Dendritic cell treated with granulocyte-macrophage colony-stimulating factor and Interleukin-4, amounts not matched to agents 40 ng/mL and 50 ng/mL, for 4 days (primary cell): ENCODE measurements around the gene DDX47.

Source experiments
- H3K27ac Mint-ChIP-seq: one replicate; pipeline ENCODE4 v1.8.0; 2022; ENCODE audit warnings: mild to moderate bottlenecking, mixed read lengths
- H3K27me3 Mint-ChIP-seq: one replicate; pipeline ENCODE4 v1.8.0; 2022; ENCODE audit warnings: mild to moderate bottlenecking, mixed read lengths
- H3K36me3 Mint-ChIP-seq: one replicate; pipeline ENCODE4 v1.8.0; 2022; ENCODE audit warnings: low read depth, mixed read lengths
- H3K4me1 Mint-ChIP-seq: one replicate; pipeline ENCODE4 v1.8.0; 2022; ENCODE audit warnings: low read depth, mixed read lengths
- H3K4me3 Mint-ChIP-seq: one replicate; pipeline ENCODE4 v1.8.0; 2022; ENCODE audit warnings: mild to moderate bottlenecking, moderate library complexity, mixed read lengths
- H3K9me3 Mint-ChIP-seq: one replicate; pipeline ENCODE4 v1.8.0; 2022; ENCODE audit warnings: mixed read lengths
- intact Hi-C: fragments of 100-400 bp; cut with micrococcal nuclease; formaldehyde crosslinking; loops from one replicate; pipeline ENCODE4 v1.15.0; 2022

The DDX47 gene

GRCh38 chr12:12813120-12814101 lies at the start of gene DDX47:
Gene DDX47, plus strand, starts transcription at chr12:12813346. Its CDS starts 22 bp downstream, at chr12:12813368.
- Mint-ChIP-seq H3K27me3 (no peaks in the 10 kb centered on the region), H3K4me1 (peaks cover 62% of the 10 kb centered on the region), H3K36me3 (peaks cover 26% of the 10 kb centered on the region), H3K4me3 (peak within 1 kb of the TSS; percentile 91), H3K27ac (peak within 1 kb of the TSS; percentile 92), H3K9me3 (no peaks in the 10 kb centered on the region)
- intact Hi-C loops: no loop called here

DNA sequence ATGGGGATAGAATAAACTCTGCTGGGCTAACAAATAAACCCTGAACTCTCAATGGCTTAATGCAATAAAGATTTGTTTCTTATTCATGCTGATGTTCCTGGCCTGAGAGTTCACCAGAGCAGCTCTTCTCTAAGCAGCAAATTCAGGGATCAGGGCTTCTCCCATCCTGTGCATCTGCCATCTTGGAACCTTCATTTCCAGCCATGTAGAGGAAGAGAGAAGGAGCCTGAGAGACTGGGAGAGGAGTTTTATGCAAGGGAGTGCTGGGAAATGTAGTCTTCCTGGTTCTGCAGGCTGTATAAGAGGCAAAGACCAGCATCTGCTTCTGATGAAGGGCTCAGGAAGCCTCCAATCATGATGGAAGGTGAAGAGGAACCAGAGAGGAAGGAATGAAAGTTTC lies 48.3 kb upstream of the DDX47 start:
- H3K27me3 Mint-ChIP-seq: no peaks in the 10 kb centered on the region
- intact Hi-C loops: no loop called here
- H3K4me1 Mint-ChIP-seq: no peaks in the 10 kb centered on the region
- H3K36me3 Mint-ChIP-seq: no peaks in the 10 kb centered on the region
- no peak overlapping the region for H3K4me3 Mint-ChIP-seq
- H3K27ac Mint-ChIP-seq: no peak overlapping the region
- peaks cover 4% of the 10 kb centered on the region for H3K9me3 Mint-ChIP-seq

DNA sequence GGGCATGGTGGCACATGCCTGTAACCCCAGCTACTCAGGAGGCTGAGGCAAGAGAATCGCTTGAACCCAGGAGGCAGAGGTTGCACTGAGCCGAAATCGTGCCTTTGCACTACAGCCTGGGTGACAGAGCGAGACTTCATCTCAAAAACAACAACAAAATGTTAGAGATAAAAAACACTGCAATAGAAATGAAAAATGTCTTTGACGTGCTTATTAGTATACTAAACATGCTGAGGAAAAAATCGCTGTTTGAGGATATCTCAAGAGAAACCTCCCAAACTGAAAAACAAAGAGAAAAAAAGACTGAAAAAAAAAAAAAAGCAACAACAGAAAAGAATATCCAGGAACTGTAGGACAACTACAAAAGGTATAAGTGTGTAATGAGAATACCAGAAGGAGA lies 42.9 kb upstream of the DDX47 start:
- Mint-ChIP-seq H3K4me3 (no peak overlapping the region), H3K27me3 (no peaks in the 10 kb centered on the region), H3K27ac (no peak overlapping the region), H3K4me1 (no peaks in the 10 kb centered on the region), H3K9me3 (peaks cover 14% of the 10 kb centered on the region), H3K36me3 (no peaks in the 10 kb centered on the region)
- intact Hi-C loops: no loop called here

- Mint-ChIP-seq H3K9me3 (peaks cover 10% of the 10 kb centered on the region), H3K4me3 (no peak overlapping the region), H3K36me3 (no peaks in the 10 kb centered on the region), H3K4me1 (peaks cover 4% of the 10 kb centered on the region), H3K27me3 (no peaks in the 10 kb centered on the region), H3K27ac (no peak overlapping the region)
- intact Hi-C loops: no loop called here
Observed at GRCh38 chr12:12774791-12775190, 38.4 kb upstream of the DDX47 start.

GRCh38 chr12:12776261-12776660 lies 36.9 kb upstream of the DDX47 start:
- Mint-ChIP-seq H3K4me3 (no peak overlapping the region), H3K36me3 (no peaks in the 10 kb centered on the region), H3K9me3 (no peaks in the 10 kb centered on the region), H3K4me1 (peaks cover 5% of the 10 kb centered on the region), H3K27me3 (no peaks in the 10 kb centered on the region), H3K27ac (no peak overlapping the region)
- intact Hi-C loops: no loop called here

DNA sequence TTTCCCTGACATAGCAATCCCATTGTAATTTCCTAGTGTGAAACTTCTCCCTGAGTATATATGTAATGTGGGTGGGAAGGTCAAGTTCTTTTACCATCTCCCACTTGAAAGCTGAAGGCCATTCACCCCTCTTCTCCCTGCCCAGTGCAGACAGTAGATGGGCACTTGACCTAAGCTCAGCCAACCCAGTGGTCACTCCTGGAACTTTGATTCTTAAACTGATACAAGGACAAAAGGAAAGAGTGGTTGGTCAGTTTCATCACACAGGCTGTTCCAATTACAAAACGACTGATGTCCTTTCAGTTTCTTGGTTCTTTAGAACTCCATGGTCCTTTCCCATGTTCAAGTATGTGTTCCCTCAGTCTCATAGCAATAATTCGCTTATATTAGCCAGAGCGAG lies 36.1 kb upstream of the DDX47 start:
- no peak overlapping the region for H3K4me3 Mint-ChIP-seq
- peaks cover 5% of the 10 kb centered on the region for H3K4me1 Mint-ChIP-seq
- H3K36me3 Mint-ChIP-seq: no peaks in the 10 kb centered on the region
- no peak overlapping the region for H3K27ac Mint-ChIP-seq
- H3K9me3 Mint-ChIP-seq: no peaks in the 10 kb centered on the region
- H3K27me3 Mint-ChIP-seq: no peaks in the 10 kb centered on the region
- intact Hi-C loops: no loop called here

GRCh38 chr12:12779007-12779406 lies 34.1 kb upstream of the DDX47 start:
- Mint-ChIP-seq H3K4me1 (peaks cover 5% of the 10 kb centered on the region), H3K36me3 (no peaks in the 10 kb centered on the region), H3K9me3 (no peaks in the 10 kb centered on the region), H3K27me3 (no peaks in the 10 kb centered on the region), H3K27ac (no peak overlapping the region), H3K4me3 (no peak overlapping the region)
- intact Hi-C loops: no loop called here

- no peaks in the 10 kb centered on the region for H3K36me3 Mint-ChIP-seq
- intact Hi-C loops: no loop called here
- no peak overlapping the region for H3K27ac Mint-ChIP-seq
- peaks cover 5% of the 10 kb centered on the region for H3K4me1 Mint-ChIP-seq
- H3K4me3 Mint-ChIP-seq: no peak overlapping the region
- H3K9me3 Mint-ChIP-seq: no peaks in the 10 kb centered on the region
- H3K27me3 Mint-ChIP-seq: no peaks in the 10 kb centered on the region
Observed at GRCh38 chr12:12779529-12779928, 33.6 kb upstream of the DDX47 start.

DNA sequence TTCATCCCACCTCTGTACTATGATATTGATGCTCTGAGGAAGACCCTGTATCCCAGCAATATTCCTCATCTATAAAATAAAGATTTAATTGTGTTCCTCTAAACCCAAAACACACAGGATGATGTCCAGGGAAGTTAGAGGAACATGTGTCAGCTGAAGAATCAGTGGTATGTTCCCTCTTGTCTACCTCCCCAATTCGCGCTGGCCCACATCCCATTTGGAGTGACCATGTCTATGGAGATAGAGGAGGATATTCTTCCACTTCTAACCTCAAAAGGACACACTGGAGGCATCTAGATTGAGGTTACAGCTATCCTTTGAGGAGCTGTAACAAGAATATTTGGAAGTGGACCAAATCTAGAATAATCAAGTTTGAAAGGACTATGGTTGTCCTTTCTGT lies 29.0 kb upstream of the DDX47 start:
- Mint-ChIP-seq H3K4me3 (no peak overlapping the region), H3K9me3 (no peaks in the 10 kb centered on the region), H3K27me3 (peaks cover 7% of the 10 kb centered on the region), H3K27ac (no peak overlapping the region), H3K36me3 (no peaks in the 10 kb centered on the region), H3K4me1 (peaks cover 21% of the 10 kb centered on the region)
- intact Hi-C loops: loop anchor here (10.0 kb wide), 1 partner anchor 201 kb away; no protein-coding TSS in a partner anchor

DNA sequence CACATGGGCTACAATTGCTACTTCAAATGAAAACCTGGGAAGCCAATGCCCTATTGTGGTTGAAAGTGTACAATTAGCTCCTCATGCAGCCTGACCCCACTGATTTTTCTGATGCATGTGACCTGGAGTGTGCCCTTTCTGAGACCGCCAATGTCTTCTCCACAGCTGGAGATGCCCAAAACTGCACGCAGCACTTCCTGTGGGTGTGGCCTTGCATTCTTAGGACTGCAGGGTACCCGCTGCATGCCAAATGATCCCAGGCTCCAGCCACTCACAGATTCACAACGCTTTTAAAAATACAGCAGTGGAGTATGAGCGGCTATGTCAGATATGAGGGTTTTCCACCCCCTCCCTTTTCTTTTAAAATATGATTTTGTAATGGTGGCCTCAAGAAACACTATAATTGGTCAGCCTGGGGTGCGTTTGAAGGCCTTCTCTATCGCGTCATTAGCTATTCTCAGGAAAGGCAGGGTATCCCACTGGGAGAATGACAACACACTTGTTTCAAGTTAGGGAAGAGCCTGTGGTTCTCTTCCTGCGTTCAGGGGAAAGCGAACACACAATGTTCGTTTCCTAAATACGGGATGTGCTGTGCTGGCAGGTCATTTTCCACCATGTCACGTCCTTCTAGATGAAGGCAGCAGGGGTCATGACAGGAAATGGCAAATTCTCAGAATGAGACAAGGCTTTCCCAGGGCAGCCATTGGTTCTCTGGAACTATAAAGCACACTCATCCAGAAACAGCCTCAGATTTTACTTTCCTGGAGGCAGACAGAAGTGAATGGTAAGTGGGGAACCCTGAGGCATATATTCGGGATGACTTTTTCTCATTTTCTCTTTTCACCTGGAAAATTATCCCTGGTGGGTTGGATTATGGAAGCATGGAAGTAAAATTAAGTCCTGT lies 28.0 kb upstream of the DDX47 start, which contains the start of gene APOLD1:
Gene APOLD1 (plus strand): TSS at position 749 of the 904 bp plus-strand sequence. CDS start 33 bp downstream, at position 782.
- peak within 1 kb of the TSS; percentile 79 for H3K4me3 Mint-ChIP-seq
- intact Hi-C loops: loop anchor here (5.0 to 10.0 kb wide), 2 partner anchors 127 to 200 kb away; no protein-coding TSS in a partner anchor
- H3K36me3 Mint-ChIP-seq: no peaks in the 10 kb centered on the region
- H3K27me3 Mint-ChIP-seq: peaks cover 7% of the 10 kb centered on the region
- H3K27ac Mint-ChIP-seq: peak within 1 kb of the TSS; percentile 81
- no peaks in the 10 kb centered on the region for H3K9me3 Mint-ChIP-seq
- H3K4me1 Mint-ChIP-seq: peaks cover 16% of the 10 kb centered on the region

GRCh38 chr12:12786351-12786705 lies 26.8 kb upstream of the DDX47 start:
- Mint-ChIP-seq H3K4me1 (peaks cover 16% of the 10 kb centered on the region), H3K27me3 (peaks cover 7% of the 10 kb centered on the region), H3K36me3 (no peaks in the 10 kb centered on the region), H3K27ac (peak overlapping the region; percentile 81), H3K9me3 (no peaks in the 10 kb centered on the region), H3K4me3 (peak overlapping the region; percentile 79)
- intact Hi-C loops: loop anchor here (2.0 to 10.0 kb wide), 3 partner anchors 22 to 198 kb away; no protein-coding TSS in a partner anchor

DNA sequence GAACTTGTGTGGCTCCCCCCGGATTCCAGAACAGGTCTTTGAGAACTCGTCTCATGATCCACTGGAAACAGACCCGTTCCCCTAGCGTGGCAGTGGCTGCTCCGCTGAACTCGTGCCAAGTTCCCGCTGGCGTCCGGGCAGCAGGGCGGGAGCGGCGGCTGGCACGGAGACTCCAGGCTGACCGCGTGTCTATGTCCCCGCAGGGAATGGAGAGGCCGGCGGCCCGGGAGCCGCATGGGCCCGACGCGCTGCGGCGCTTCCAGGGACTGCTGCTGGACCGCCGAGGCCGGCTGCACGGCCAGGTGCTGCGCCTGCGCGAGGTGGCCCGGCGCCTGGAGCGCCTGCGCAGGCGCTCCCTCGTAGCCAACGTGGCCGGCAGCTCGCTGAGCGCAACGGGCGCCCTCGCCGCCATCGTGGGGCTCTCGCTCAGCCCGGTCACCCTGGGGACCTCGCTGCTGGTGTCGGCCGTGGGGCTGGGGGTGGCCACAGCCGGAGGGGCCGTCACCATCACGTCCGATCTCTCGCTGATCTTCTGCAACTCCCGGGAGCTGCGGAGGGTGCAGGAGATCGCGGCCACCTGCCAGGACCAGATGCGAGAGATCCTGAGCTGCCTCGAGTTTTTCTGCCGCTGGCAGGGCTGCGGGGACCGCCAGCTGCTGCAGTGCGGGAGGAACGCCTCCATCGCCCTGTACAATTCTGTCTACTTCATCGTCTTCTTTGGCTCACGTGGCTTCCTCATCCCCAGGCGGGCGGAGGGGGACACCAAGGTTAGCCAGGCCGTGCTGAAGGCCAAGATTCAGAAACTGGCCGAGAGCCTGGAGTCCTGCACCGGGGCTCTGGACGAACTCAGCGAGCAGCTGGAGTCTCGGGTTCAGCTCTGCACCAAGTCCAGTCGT lies 26.2 kb upstream of the DDX47 start:
- H3K36me3 Mint-ChIP-seq: no peaks in the 10 kb centered on the region
- H3K4me1 Mint-ChIP-seq: peaks cover 16% of the 10 kb centered on the region
- peak overlapping the region; percentile 79 for H3K4me3 Mint-ChIP-seq
- H3K27ac Mint-ChIP-seq: peak overlapping the region; percentile 81
- H3K9me3 Mint-ChIP-seq: no peaks in the 10 kb centered on the region
- H3K27me3 Mint-ChIP-seq: peaks cover 7% of the 10 kb centered on the region
- intact Hi-C loops: loop anchor here (2.0 to 10.0 kb wide), 3 partner anchors 22 to 198 kb away; no protein-coding TSS in a partner anchor

- Mint-ChIP-seq H3K9me3 (no peaks in the 10 kb centered on the region), H3K4me1 (peaks cover 16% of the 10 kb centered on the region), H3K27ac (no peak overlapping the region), H3K27me3 (peaks cover 7% of the 10 kb centered on the region), H3K36me3 (no peaks in the 10 kb centered on the region), H3K4me3 (no peak overlapping the region)
- intact Hi-C loops: loop anchor here (5.0 to 10.0 kb wide), 2 partner anchors 124 to 197 kb away; no protein-coding TSS in a partner anchor
Observed at GRCh38 chr12:12788131-12788530, 25.0 kb upstream of the DDX47 start.
